Sigmoid colon (tissue), 3 donors: Measurements from ENCODE around the gene TPGS1.

Experiments used
- CTCF ChIP-seq, 4 experiments: fragments of 450-650 bp in 3 of 4; fragments of 200-600 bp in 1 of 4; IDR thresholded peaks; one replicate each; pipeline ENCODE4 v1.5.1; 2016 to 2019; ENCODE audit warnings: antibody characterized with exemption in 4 of 4, mild to moderate bottlenecking in 3 of 4, moderate library complexity in 2 of 4
- POLR2A ChIP-seq, 2 donors: fragments of 450-650 bp; IDR thresholded peaks; one replicate each; pipeline ENCODE4 v1.6.1; 2016; ENCODE audit warnings: antibody characterized with exemption in 2 of 2, mild to moderate bottlenecking in 2 of 2, moderate library complexity in 2 of 2

- TF ChIP-seq CTCF (IDR thresholded peaks at IDR 0.05) (no peak), POLR2A (IDR thresholded peaks at IDR 0.05) (no peak)
Observed at GRCh38 chr19:566403-566802, 59.1 kb downstream of the TPGS1 start.
